Measurements from ENCODE around the gene CACNA1I.

- TF ChIP-seq CTCF (IDR thresholded peaks at IDR 0.05), result peak; percentile 65
- no peak for TF ChIP-seq EZH2phosphoT487 (IDR thresholded peaks at IDR 0.05)
Observed at GRCh38 chr22:39559456-39560105, 11.0 kb upstream of the CACNA1I start.
